SK-N-SH (cell line): ENCODE data around the gene NBPF26. TPM values are rescaled to one million over a fixed set of nuclear protein-coding genes. Genes with fewer than 3 reads are reported as not detected.
A peak's percentile ranks its signal among the peaks of the same experiment; 100 is the strongest.
"Not testable (repeated sequence)": the region's sequence is repeated elsewhere in the genome, so short reads cannot be mapped to it uniquely, and the experiment has no call there.

Source experiments
- CTCF ChIA-PET: fragments of 300-600, 350-600 bp; formaldehyde crosslinking; extraction: SDS; loops from one replicate; lab custom pipeline; 2021; lab: Yijun Ruan, JAX
- POLR2A ChIA-PET: fragments of 350-600 bp; sonication (Branson Sonifier 250); formaldehyde crosslinking; extraction: SDS; loops from one replicate; lab custom pipeline; 2020; ENCODE audit warnings: antibody characterized with exemption, inconsistent platforms; lab: Yijun Ruan, JAX
- DNase-seq: peaks from one replicate; pipeline ENCODE4 v3.0.0; 2012
- H2AFZ ChIP-seq: fragments of 200-600 bp; sonication (generic); 2 replicates; pipeline ENCODE4 v1.8.1; 2016; ENCODE audit warnings: antibody characterized with exemption, mild to moderate bottlenecking, low read depth
- H3F3A ChIP-seq: fragments of 200-600 bp; sonication (generic); replicated peaks from 2 replicates; pipeline ENCODE3; 2016; ENCODE audit warnings: antibody characterized with exemption, mild to moderate bottlenecking; ENCODE audit not compliant: insufficient read depth
- H3K27ac ChIP-seq, 2 experiments: fragments of 200-500 bp in 1 of 2; fragments of 200-600 bp in 1 of 2; sonication (Bioruptor generic) in 1 of 2; sonication (generic), shearing (Covaris generic) in 1 of 2; 2 replicates each; pipeline versions ENCODE4 v1.5.1 to v1.6.1; 2014 to 2016; ENCODE audit warnings: low read depth in 2 of 2, inconsistent platforms in 1 of 2, low read length in 1 of 2, mild to moderate bottlenecking in 1 of 2, mixed read lengths in 1 of 2
- H3K27me3 ChIP-seq: fragments of 200-600 bp; sonication (generic), shearing (Covaris generic); 2 replicates; pipeline ENCODE4 v1.6.1; 2016; ENCODE audit warnings: mixed run types; ENCODE audit not compliant: insufficient read depth
- H3K36me3 ChIP-seq, 2 experiments: fragments of 200-500 bp in 1 of 2; fragments of 200-600 bp in 1 of 2; sonication (Bioruptor generic) in 1 of 2; sonication (generic) in 1 of 2; replicated peaks in 1 of 2; 2 replicates each; pipeline versions ENCODE3 to v1.5.1; 2014 to 2016; ENCODE audit warnings: low read length in 1 of 2, mild to moderate bottlenecking in 1 of 2; ENCODE audit not compliant: insufficient read depth in 2 of 2, control insufficient read depth in 1 of 2
- H3K4me1 ChIP-seq, 2 experiments: fragments of 200-500 bp in 1 of 2; fragments of 200-600 bp in 1 of 2; sonication (Bioruptor generic) in 1 of 2; sonication (generic), shearing (Covaris generic) in 1 of 2; 2 replicates each; pipeline versions ENCODE4 v1.5.1 to v1.6.1; 2014 to 2016; ENCODE audit warnings: low read depth in 1 of 2, low read length in 1 of 2, mixed run types in 1 of 2; ENCODE audit not compliant: insufficient read depth in 2 of 2, control insufficient read depth in 1 of 2
- H3K4me2 ChIP-seq: fragments of 200-600 bp; sonication (generic), shearing (Covaris generic); 2 replicates; pipeline ENCODE4 v1.6.1; 2017; ENCODE audit warnings: mixed run types
- H3K4me3 ChIP-seq, 2 experiments: fragments of 200-500 bp in 1 of 2; fragments of 200-600 bp in 1 of 2; sonication (Bioruptor generic) in 1 of 2; sonication (generic), shearing (Covaris generic) in 1 of 2; 2 replicates each; pipeline versions ENCODE4 v1.5.1 to v1.8.1; 2014 to 2016; ENCODE audit warnings: low read depth in 2 of 2, inconsistent platforms in 1 of 2, low read length in 1 of 2, mild to moderate bottlenecking in 1 of 2, mixed read lengths in 1 of 2, moderate library complexity in 1 of 2
- H3K79me2 ChIP-seq: fragments of 200-600 bp; sonication (generic); 2 replicates; pipeline ENCODE4 v1.8.1; 2017; ENCODE audit warnings: mild to moderate bottlenecking; ENCODE audit not compliant: insufficient read depth
- H3K9ac ChIP-seq: fragments of 200-600 bp; sonication (generic); 2 replicates; pipeline ENCODE4 v1.6.1; 2017; ENCODE audit warnings: mixed run types
- H3K9me2 ChIP-seq: fragments of 200-600 bp; sonication (generic); 2 replicates; pipeline ENCODE4 v1.6.1; 2017; ENCODE audit warnings: mixed run types
- H3K9me3 ChIP-seq: fragments of 200-600 bp; sonication (generic); 2 replicates; pipeline ENCODE4 v1.6.1; 2017; ENCODE audit warnings: mixed run types, mild to moderate bottlenecking, moderate library complexity
- H4K20me1 ChIP-seq: fragments of 200-600 bp; sonication (generic); 2 replicates; pipeline ENCODE4 v1.6.1; 2017; ENCODE audit warnings: mild to moderate bottlenecking, mixed run types; ENCODE audit not compliant: insufficient read depth
- CHD2 ChIP-seq: fragments of 150-350 bp; IDR thresholded peaks from 2 replicates; pipeline ENCODE4 v1.6.1; 2018; ENCODE audit warnings: low read length; ENCODE audit not compliant: partially characterized antibody
- CTCF ChIP-seq: fragments of 200-600 bp; sonication (generic); IDR thresholded peaks from 2 replicates; pipeline ENCODE4 v1.6.1; 2017; ENCODE audit warnings: antibody characterized with exemption, mild to moderate bottlenecking, moderate library complexity
- PBX3 ChIP-seq: IDR thresholded peaks from 2 replicates; pipeline ENCODE4; 2012
- WGBS: methylation state at CpG from one replicate; pipeline ENCODE4 v1.1.6; 2017; ENCODE audit warnings: low lambda C conversion rate; 5-methylcytosine and 5-hydroxymethylcytosine counted together
- polyA plus RNA-seq, 3 experiments: library from polyadenylated mRNA; depleted of rRNA; stranded (reverse); fragments of >200 nt; gene quantifications; 2 replicates each; pipeline ENCODE4 v1.2.3, GENCODE V29; 2012

The NBPF26 gene
- 13.3 and 16.4 TPM in 2 replicates for polyA plus RNA-seq (2012; rRNA removed)
- 9.5 and 10.9 TPM in 2 replicates for polyA plus RNA-seq (2012; cell fraction: cytosol; rRNA removed)
- 22.7 and 41.7 TPM in 2 replicates for polyA plus RNA-seq (2012; cell fraction: nucleus; rRNA removed)

- Histone ChIP-seq H3K4me2 (peak within 1 kb of the TSS; percentile 87), H2AFZ (0 out of 2 replicates have a peak within 1 kb of the TSS, but pooled peaks have one; percentile 35), H3K9ac (peak within 1 kb of the TSS; percentile 72)
- WGBS = 0% methylated on average over 1 of the region's 74 CpGs
- H3K79me2 ChIP-seq, H3K4me1 ChIP-seq, H3K9me3 ChIP-seq, H3K27me3 ChIP-seq, H3K9me2 ChIP-seq, H3F3A ChIP-seq, POLR2A ChIA-PET, H3K36me3 ChIP-seq: not testable (repeated sequence)
- peak; percentile 37 for DNase-seq
- TF ChIP-seq PBX3 (0 out of 2 replicates have a peak, but pooled peaks have one; percentile 31), CHD2 (peak; percentile 56), CTCF (0 out of 2 replicates have a peak, but pooled peaks have one; percentile 8)
- TF ChIP-seq, all 33 proteins: peak for 3; not testable (repeated sequence) for 30
- H3K4me3 ChIP-seq = peak within 1 kb of the TSS; percentile 57 to 68
- H3K27ac ChIP-seq, H4K20me1 ChIP-seq, CTCF ChIA-PET: not testable (repeated sequence)
Observed at GRCh38 chr1:120723715-120724402, at the start of gene NBPF26. TSS of gene NBPF26 (plus strand) at chr1:120723945.

GRCh38 chr1:120680106-120680819 lies 43.5 kb upstream of the NBPF26 start:
- CTCF ChIA-PET, H3K4me2 ChIP-seq, H3K36me3 ChIP-seq, H3K9me3 ChIP-seq, H3K4me3 ChIP-seq, H4K20me1 ChIP-seq, H3K9ac ChIP-seq, H3K79me2 ChIP-seq, H3K27me3 ChIP-seq, H3K9me2 ChIP-seq, H3K4me1 ChIP-seq, DNase-seq, H3K27ac ChIP-seq, H3F3A ChIP-seq, POLR2A ChIA-PET, H2AFZ ChIP-seq: not testable (repeated sequence)
- WGBS = 90% methylated on average over 2 of the region's 2 CpGs

- 0% methylated on average over 1 of the region's 2 CpGs for WGBS
- H3K36me3 ChIP-seq = not testable (repeated sequence)
Observed at GRCh38 chr1:120680938-120681337, 42.8 kb upstream of the NBPF26 start.

GRCh38 chr1:120684397-120684796 lies 39.3 kb upstream of the NBPF26 start:
- H3K27me3 ChIP-seq, POLR2A ChIA-PET: not testable (repeated sequence)
- WGBS = 0% methylated on average over 1 of the region's 2 CpGs

More at GRCh38 chr1:120680938-120681337, 42.8 kb upstream of the NBPF26 start:
- CTCF ChIA-PET, H3K9ac ChIP-seq, H3K79me2 ChIP-seq, H3K4me1 ChIP-seq, DNase-seq, H4K20me1 ChIP-seq, H2AFZ ChIP-seq, H3K9me3 ChIP-seq, H3F3A ChIP-seq, H3K27ac ChIP-seq, POLR2A ChIA-PET, H3K4me2 ChIP-seq, H3K4me3 ChIP-seq, H3K27me3 ChIP-seq, H3K9me2 ChIP-seq: not testable (repeated sequence)

GRCh38 chr1:120685622-120686021 lies 38.1 kb upstream of the NBPF26 start:
- H4K20me1 ChIP-seq, H2AFZ ChIP-seq, DNase-seq, CTCF ChIA-PET, H3K4me1 ChIP-seq, H3K9me3 ChIP-seq, POLR2A ChIA-PET, H3K79me2 ChIP-seq, H3F3A ChIP-seq, H3K4me2 ChIP-seq, H3K4me3 ChIP-seq, H3K9me2 ChIP-seq, H3K27me3 ChIP-seq, H3K9ac ChIP-seq, H3K36me3 ChIP-seq, H3K27ac ChIP-seq: not testable (repeated sequence)
- no CpG with 5 or more reads among the region's 2 CpGs for WGBS

More at GRCh38 chr1:120684397-120684796, 39.3 kb upstream of the NBPF26 start:
- H3K4me1 ChIP-seq, H3K36me3 ChIP-seq, H4K20me1 ChIP-seq, H2AFZ ChIP-seq, H3K27ac ChIP-seq, DNase-seq, H3K9me2 ChIP-seq, H3K9ac ChIP-seq, H3K79me2 ChIP-seq, H3K4me3 ChIP-seq, H3K4me2 ChIP-seq, H3F3A ChIP-seq, H3K9me3 ChIP-seq, CTCF ChIA-PET: not testable (repeated sequence)
